ENCODE results near the gene SFMBT2.

DNA sequence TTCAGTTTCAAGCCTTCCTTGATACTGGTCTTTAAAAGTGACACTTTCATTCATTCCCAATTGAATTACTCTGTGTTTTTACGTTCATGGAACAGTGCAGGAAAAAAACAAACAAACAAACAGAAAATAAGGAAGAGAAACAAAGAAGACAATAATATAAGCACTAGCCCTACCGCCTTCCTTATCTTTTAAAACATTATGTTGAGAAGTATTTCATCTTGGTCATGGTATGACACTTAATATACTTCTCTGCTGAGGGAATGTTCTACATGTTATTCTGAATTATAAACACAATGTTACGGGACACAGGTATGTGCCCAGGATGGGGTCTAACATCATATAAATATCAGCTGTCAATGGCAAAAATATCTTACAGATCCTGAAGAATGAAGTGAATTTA lies 176.7 kb downstream of the SFMBT2 start:
- TF ChIP-seq SUZ12 (IDR thresholded peaks at IDR 0.05), result no peak
- TF ChIP-seq TARDBP (IDR thresholded peaks at IDR 0.05), result no peak
- TF ChIP-seq NFRKB (IDR thresholded peaks at IDR 0.05), result no peak
- TF ChIP-seq L3MBTL2 (conservative IDR thresholded peaks at IDR 0.05), result no peak
- TF ChIP-seq SP1 (IDR thresholded peaks at IDR 0.05), result no peak
- TF ChIP-seq CTBP1 (IDR thresholded peaks at IDR 0.05; ENCODE audit: borderline replicate concordance), result no peak
- TF ChIP-seq FOXM1 (IDR thresholded peaks at IDR 0.05; ENCODE audit: borderline replicate concordance), result no peak
- TF ChIP-seq FOXA1 (IDR thresholded peaks at IDR 0.05), result no peak

All from HEK293T (cell line).